Activated CD4-positive, alpha-beta memory T cell treated with anti-CD3 and anti-CD28 coated beads for 36 hours (primary cell): ENCODE measurements around the gene PGLYRP1. TPM values are rescaled to one million over a fixed set of nuclear protein-coding genes. Genes with fewer than 3 reads are reported as not detected.

Source experiments
- CTCF ChIA-PET: fragments of 350-600 bp; sonication (Branson Sonifier 250); formaldehyde crosslinking; loops from one replicate; lab custom pipeline; 2021; ENCODE audit warnings: antibody characterized with exemption, inconsistent platforms; lab: Charles Lee
- POLR2A ChIA-PET: fragments of 350-600 bp; sonication (Branson Sonifier 250); formaldehyde crosslinking; loops from one replicate; lab custom pipeline; 2021; ENCODE audit warnings: antibody characterized with exemption; lab: Charles Lee
- DNase-seq: peaks from one replicate; pipeline ENCODE4 v3.0.0-alpha.2; 2020
- H3K27ac Mint-ChIP-seq: one replicate; pipeline ENCODE4 v1.8.0; 2021; ENCODE audit warnings: mixed read lengths
- H3K27me3 Mint-ChIP-seq: one replicate; pipeline ENCODE4 v1.8.0; 2021; ENCODE audit warnings: mixed read lengths
- H3K36me3 Mint-ChIP-seq: one replicate; pipeline ENCODE4 v1.8.0; 2021; ENCODE audit warnings: mixed read lengths
- H3K4me1 Mint-ChIP-seq: one replicate; pipeline ENCODE4 v1.8.0; 2021; ENCODE audit warnings: low read depth, mixed read lengths
- H3K4me3 Mint-ChIP-seq: one replicate; pipeline ENCODE4 v1.8.0; 2021; ENCODE audit warnings: mild to moderate bottlenecking, mixed read lengths
- H3K9me3 Mint-ChIP-seq: one replicate; pipeline ENCODE4 v1.8.0; 2021; ENCODE audit warnings: mixed read lengths
- intact Hi-C: fragments of 100-400 bp; cut with micrococcal nuclease; formaldehyde crosslinking; loops from one replicate; pipeline ENCODE4 v1.15.1; 2023
- total RNA-seq, 2 experiments: library from RNA; stranded (reverse); gene quantifications; one replicate each; pipeline ENCODE4 v1.2.3, GENCODE V29; 2021

PGLYRP1 gene
- total RNA-seq, 2 experiments from 2014 or later: not detected

GRCh38 chr19:46049597-46049996 lies 26.7 kb upstream of the PGLYRP1 start:
- H3K4me3 Mint-ChIP-seq: no peak overlapping the region
- ChIA-PET CTCF (interaction anchor here (1.0 to 2.4 kb wide), 6 partner anchors 11 to 231 kb away, joined by 3 to 8 read pairs (median 4); no protein-coding TSS in a partner anchor), POLR2A (no interaction called here)
- H3K27me3 Mint-ChIP-seq: peaks cover 59% of the 10 kb centered on the region
- intact Hi-C loops: no loop called here
- peaks cover 2% of the 10 kb centered on the region for H3K36me3 Mint-ChIP-seq
- H3K9me3 Mint-ChIP-seq: peaks cover 2% of the 10 kb centered on the region
- no peaks in the 10 kb centered on the region for H3K4me1 Mint-ChIP-seq
- no peak overlapping the region for H3K27ac Mint-ChIP-seq
- DNase-seq: no peak

GRCh38 chr19:46043519-46043918 lies 20.7 kb upstream of the PGLYRP1 start:
- ChIA-PET POLR2A (no interaction called here), CTCF (interaction anchor here (3.0 kb wide), 1 partner anchor 15 kb away, joined by 17 read pairs; no protein-coding TSS in a partner anchor)
- Mint-ChIP-seq H3K36me3 (peaks cover 2% of the 10 kb centered on the region), H3K4me3 (no peak overlapping the region), H3K27ac (no peak overlapping the region), H3K4me1 (peaks cover 3% of the 10 kb centered on the region), H3K27me3 (peaks cover 65% of the 10 kb centered on the region), H3K9me3 (peaks cover 6% of the 10 kb centered on the region)
- no peak for DNase-seq
- intact Hi-C loops: no loop called here

- peaks cover 2% of the 10 kb centered on the region for H3K36me3 Mint-ChIP-seq
- no peak for DNase-seq
- CTCF ChIA-PET: interaction anchor here (0.6 to 3.0 kb wide), 4 partner anchors 14 to 41 kb away, joined by 3 to 17 read pairs (median 4); no protein-coding TSS in a partner anchor
- peaks cover 54% of the 10 kb centered on the region for H3K27me3 Mint-ChIP-seq
- peaks cover 3% of the 10 kb centered on the region for H3K4me1 Mint-ChIP-seq
- H3K4me3 Mint-ChIP-seq: no peak overlapping the region
- intact Hi-C loops: no loop called here
- H3K9me3 Mint-ChIP-seq: peaks cover 6% of the 10 kb centered on the region
- POLR2A ChIA-PET: no interaction called here
- H3K27ac Mint-ChIP-seq: no peak overlapping the region
These were observed 19.5 kb upstream of the PGLYRP1 start for GRCh38 chr19:46042252-46042883.

DNA sequence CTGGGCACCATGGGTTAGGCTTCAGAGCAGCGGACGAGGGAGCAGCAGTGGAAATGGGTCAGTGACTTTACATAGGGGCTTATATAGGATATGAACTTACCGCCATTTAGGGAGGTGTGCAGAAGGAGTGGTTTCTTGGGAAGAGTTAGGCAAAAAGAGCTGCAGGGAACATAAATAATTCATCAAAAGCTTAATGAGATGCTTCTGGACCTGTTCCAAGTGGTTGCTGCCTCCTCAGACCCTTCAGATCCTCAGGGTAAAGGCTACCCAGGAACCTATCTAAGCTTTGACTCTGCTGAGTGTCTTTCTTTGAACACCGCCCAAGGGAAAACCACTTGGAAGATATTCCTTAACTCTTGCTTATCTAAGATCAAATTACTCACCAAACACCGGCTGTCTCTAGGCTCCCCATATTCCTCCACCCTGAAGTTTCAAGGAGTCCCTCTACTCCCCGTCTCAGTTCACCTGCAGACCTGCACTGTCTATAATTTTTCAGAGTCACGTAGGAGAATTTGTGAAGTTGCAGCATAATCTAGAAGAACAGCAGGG lies 18.2 kb upstream of the PGLYRP1 start, which contains the start of gene IGFL4:
Gene IGFL4, minus strand, starts transcription at position 51 of the 549 bp plus-strand sequence. Its CDS starts 40 bp downstream, at position 11.
- H3K4me1 Mint-ChIP-seq: peaks cover 3% of the 10 kb centered on the region
- H3K27ac Mint-ChIP-seq: no peak within 1 kb of the TSS
- no peak within 1 kb of the TSS for H3K4me3 Mint-ChIP-seq
- H3K9me3 Mint-ChIP-seq: peaks cover 4% of the 10 kb centered on the region
- ChIA-PET CTCF (interaction anchor here (1.0 to 3.0 kb wide), 3 partner anchors 12 to 240 kb away, joined by 3 to 17 read pairs (median 3); no protein-coding TSS in a partner anchor), POLR2A (no interaction called here)
- H3K36me3 Mint-ChIP-seq: peaks cover 2% of the 10 kb centered on the region
- no peak for DNase-seq
- H3K27me3 Mint-ChIP-seq: peaks cover 47% of the 10 kb centered on the region
- intact Hi-C loops: no loop called here

DNA sequence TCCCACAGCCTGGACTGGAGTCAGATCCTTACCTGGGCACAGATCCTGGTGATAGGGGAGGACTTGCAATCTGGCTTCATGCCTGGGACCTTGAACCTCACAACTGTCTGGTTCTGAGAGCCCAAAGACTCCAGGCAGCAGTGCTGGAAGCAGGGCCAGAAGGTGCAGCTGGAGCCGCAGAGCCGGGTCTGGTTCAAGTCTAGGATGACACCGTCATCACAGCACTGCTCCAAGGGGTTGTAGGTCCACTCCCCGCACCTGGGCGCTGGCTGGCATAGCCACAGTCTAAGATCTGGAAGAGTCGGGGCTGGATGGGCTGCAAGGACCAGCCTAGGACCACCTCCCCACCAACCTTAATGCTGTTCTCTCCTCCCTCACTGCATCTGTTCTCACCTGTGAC lies 17.3 kb upstream of the PGLYRP1 start:
- intact Hi-C loops: no loop called here
- Mint-ChIP-seq H3K36me3 (peaks cover 2% of the 10 kb centered on the region), H3K4me1 (peaks cover 3% of the 10 kb centered on the region), H3K27ac (no peak overlapping the region), H3K27me3 (peaks cover 46% of the 10 kb centered on the region), H3K9me3 (peaks cover 4% of the 10 kb centered on the region), H3K4me3 (no peak overlapping the region)
- POLR2A ChIA-PET: no interaction called here
- CTCF ChIA-PET: interaction anchor here (1.0 kb wide), 2 partner anchors 38 to 241 kb away, joined by 3 read pairs; no protein-coding TSS in a partner anchor
- no peak for DNase-seq

GRCh38 chr19:46036744-46037128 lies 13.9 kb upstream of the PGLYRP1 start:
- intact Hi-C loops: no loop called here
- Mint-ChIP-seq H3K4me3 (no peak overlapping the region), H3K27ac (no peak overlapping the region), H3K27me3 (peaks cover 26% of the 10 kb centered on the region), H3K9me3 (no peaks in the 10 kb centered on the region), H3K4me1 (no peaks in the 10 kb centered on the region), H3K36me3 (no peaks in the 10 kb centered on the region)
- ChIA-PET POLR2A (no interaction called here), CTCF (interaction anchor here (0.8 to 1.3 kb wide), 4 partner anchors 8 to 26 kb away, joined by 3 to 4 read pairs (median 3); no protein-coding TSS in a partner anchor)
- DNase-seq: no peak

GRCh38 chr19:46035986-46036743 lies 13.3 kb upstream of the PGLYRP1 start:
- no peaks in the 10 kb centered on the region for H3K9me3 Mint-ChIP-seq
- intact Hi-C loops: no loop called here
- H3K36me3 Mint-ChIP-seq: no peaks in the 10 kb centered on the region
- no peak for DNase-seq
- ChIA-PET POLR2A (no interaction called here), CTCF (interaction anchor here (0.8 to 1.3 kb wide), 3 partner anchors 11 to 25 kb away, joined by 3 read pairs; no protein-coding TSS in a partner anchor)
- no peaks in the 10 kb centered on the region for H3K4me1 Mint-ChIP-seq
- H3K27me3 Mint-ChIP-seq: peaks cover 23% of the 10 kb centered on the region
- H3K27ac Mint-ChIP-seq: no peak overlapping the region
- no peak overlapping the region for H3K4me3 Mint-ChIP-seq

DNA sequence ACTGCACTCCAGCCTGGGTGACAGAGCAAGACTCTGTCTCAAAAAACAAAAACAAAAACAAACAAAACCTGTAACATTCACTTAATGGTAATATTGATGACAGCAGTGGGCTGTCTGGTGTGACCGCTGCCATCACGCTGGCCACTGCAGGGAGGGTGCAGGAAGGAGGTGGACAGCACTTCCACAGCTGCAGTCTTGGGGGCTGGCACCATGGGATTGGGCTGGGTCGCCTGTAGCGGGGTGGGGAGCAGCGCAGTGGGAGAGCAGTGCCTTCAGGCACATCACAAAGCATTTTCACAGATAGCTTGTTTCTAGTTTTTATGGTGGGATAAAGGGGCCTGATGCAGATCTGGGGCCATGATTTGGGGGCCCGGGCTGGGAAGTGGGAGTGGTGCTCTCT lies 12.7 kb upstream of the PGLYRP1 start:
- peaks cover 17% of the 10 kb centered on the region for H3K27me3 Mint-ChIP-seq
- H3K4me3 Mint-ChIP-seq: no peak overlapping the region
- intact Hi-C loops: no loop called here
- no peak overlapping the region for H3K27ac Mint-ChIP-seq
- no peak for DNase-seq
- no peaks in the 10 kb centered on the region for H3K36me3 Mint-ChIP-seq
- no peaks in the 10 kb centered on the region for H3K9me3 Mint-ChIP-seq
- CTCF ChIA-PET: interaction anchor here (1.3 to 1.6 kb wide), 2 partner anchors 19 to 42 kb away, joined by 3 read pairs; no protein-coding TSS in a partner anchor
- H3K4me1 Mint-ChIP-seq: no peaks in the 10 kb centered on the region
- POLR2A ChIA-PET: no interaction called here

DNA sequence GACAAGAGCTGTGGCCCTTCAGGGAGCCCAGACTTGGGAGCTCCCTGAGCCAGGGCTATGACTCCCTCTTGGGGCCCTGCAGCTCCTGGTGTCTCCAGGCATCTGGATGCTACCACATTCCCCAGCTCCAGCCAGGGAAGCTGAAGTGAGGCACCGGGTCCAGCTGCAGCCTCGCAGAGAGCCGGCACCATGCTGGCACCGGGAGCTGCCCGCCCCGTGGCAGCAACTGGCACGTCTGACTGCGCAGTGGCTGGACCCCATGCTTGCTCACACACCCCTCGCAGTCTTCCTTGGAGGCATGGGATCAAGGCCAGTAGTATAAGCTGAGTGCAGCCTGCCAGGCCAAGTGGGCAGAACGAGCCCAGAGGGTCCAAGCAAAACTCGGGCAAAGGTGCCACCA lies 10.5 kb upstream of the PGLYRP1 start:
- Mint-ChIP-seq H3K4me3 (no peak overlapping the region), H3K4me1 (peaks cover 2% of the 10 kb centered on the region), H3K27ac (no peak overlapping the region), H3K36me3 (no peaks in the 10 kb centered on the region), H3K27me3 (peaks cover 14% of the 10 kb centered on the region), H3K9me3 (no peaks in the 10 kb centered on the region)
- ChIA-PET POLR2A (no interaction called here), CTCF (interaction anchor here (0.9 to 1.3 kb wide), 2 partner anchors 16 to 231 kb away, joined by 3 to 5 read pairs; no protein-coding TSS in a partner anchor)
- no peak for DNase-seq
- intact Hi-C loops: no loop called here

DNA sequence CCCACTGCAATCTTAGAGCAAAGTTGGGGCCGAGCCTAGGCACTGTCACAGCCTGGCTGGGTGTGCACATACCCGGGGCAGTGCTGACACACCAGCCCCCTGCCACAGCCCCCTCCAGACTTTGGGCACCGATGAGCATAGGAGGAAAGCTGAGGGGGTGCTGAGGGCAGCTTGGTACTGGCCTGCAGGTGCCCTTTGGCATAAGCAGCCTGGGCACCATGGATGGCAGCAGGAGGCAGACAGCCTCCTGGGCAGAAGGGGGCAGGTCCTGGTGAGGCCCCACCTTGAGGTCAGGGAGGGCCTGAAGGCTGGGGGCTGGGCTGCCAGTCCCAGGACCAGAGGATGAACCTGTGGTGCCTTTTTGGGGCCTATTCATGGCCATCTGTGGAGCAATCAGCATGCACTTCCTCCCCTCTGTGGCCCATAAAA lies 9.8 kb upstream of the PGLYRP1 start:
- intact Hi-C loops: no loop called here
- Mint-ChIP-seq H3K27ac (no peak overlapping the region), H3K9me3 (no peaks in the 10 kb centered on the region), H3K36me3 (no peaks in the 10 kb centered on the region), H3K4me3 (no peak overlapping the region), H3K27me3 (peaks cover 14% of the 10 kb centered on the region), H3K4me1 (peaks cover 2% of the 10 kb centered on the region)
- no peak for DNase-seq
- CTCF ChIA-PET: interaction anchor here (0.6 to 1.8 kb wide), 3 partner anchors 44 to 232 kb away, joined by 4 to 5 read pairs (median 5); no protein-coding TSS in a partner anchor
- POLR2A ChIA-PET: no interaction called here

DNA sequence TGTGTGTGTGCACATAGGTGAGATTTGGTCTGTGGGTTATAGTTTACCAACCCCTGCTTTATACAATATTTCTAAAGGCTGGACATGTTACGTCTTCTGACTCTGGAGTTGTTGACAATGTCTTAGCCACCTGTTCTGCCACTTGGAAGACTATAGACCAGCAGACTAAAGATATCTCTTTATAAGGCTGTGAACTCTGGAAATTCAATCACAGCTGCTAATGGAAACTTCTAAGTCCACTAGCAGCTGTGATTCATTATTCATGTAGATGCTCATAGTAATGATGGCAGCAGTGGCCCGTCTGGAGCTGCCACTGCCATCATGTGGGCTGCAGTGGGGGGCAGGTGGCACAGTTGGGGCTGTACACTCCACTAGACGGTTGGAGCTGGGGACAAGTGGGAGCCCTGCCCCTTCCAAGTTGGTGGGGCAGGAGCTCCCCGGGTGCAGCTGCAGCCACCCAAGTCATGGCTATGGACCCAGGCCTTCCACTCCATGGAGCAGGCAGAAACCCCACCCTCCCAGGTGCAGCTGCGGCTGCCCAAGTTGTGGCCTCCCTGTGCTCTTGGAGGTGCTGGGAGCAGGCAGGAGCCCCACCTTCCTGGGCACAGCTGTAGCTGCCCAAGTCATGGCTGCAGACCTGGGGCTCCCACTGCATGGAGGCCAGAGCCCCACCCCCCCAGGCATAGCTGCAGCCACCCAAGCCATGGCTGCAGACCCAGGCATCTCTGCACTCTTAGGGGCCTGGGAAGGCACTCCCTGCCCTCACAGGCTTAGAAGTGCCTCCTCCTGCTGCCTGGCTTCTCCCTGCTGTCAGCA lies 9.1 kb upstream of the PGLYRP1 start:
- CTCF ChIA-PET: interaction anchor here (1.3 to 1.8 kb wide), 2 partner anchors 45 to 233 kb away, joined by 5 read pairs; no protein-coding TSS in a partner anchor
- no peak overlapping the region for H3K4me3 Mint-ChIP-seq

More for the DNA sequence above, 9.1 kb upstream of the PGLYRP1 start:
- Mint-ChIP-seq H3K9me3 (no peaks in the 10 kb centered on the region), H3K4me1 (peaks cover 2% of the 10 kb centered on the region), H3K36me3 (no peaks in the 10 kb centered on the region), H3K27ac (no peak overlapping the region), H3K27me3 (peaks cover 11% of the 10 kb centered on the region)
- POLR2A ChIA-PET: no interaction called here
- intact Hi-C loops: no loop called here
- no peak for DNase-seq
